ENCODE results near the gene SNTB2.

DNA sequence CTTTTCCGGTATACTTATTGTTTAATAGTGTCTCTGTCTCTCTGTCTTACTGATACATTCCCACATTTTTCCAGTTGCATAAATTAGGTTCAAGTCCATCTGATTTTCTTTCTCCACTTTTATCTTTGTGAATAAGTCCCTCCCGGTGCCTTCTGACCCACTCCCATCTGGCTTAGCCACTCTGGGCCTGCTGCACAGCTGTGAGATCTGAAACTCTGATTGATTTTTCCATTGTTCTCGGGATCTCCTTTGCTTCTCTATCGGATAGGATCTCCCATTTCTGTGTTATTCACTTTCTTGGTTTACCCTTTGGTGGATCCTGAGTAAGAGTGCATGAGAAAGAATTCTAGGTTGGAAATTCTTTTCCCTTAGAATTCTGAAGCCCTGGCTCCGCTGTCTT is 46.0 kb upstream of the SNTB2 start:
- TF ChIP-seq ZFX (CRISPR knock-in tag; IDR thresholded peaks at IDR 0.05), result no peak
- TF ChIP-seq, protein P1, sequence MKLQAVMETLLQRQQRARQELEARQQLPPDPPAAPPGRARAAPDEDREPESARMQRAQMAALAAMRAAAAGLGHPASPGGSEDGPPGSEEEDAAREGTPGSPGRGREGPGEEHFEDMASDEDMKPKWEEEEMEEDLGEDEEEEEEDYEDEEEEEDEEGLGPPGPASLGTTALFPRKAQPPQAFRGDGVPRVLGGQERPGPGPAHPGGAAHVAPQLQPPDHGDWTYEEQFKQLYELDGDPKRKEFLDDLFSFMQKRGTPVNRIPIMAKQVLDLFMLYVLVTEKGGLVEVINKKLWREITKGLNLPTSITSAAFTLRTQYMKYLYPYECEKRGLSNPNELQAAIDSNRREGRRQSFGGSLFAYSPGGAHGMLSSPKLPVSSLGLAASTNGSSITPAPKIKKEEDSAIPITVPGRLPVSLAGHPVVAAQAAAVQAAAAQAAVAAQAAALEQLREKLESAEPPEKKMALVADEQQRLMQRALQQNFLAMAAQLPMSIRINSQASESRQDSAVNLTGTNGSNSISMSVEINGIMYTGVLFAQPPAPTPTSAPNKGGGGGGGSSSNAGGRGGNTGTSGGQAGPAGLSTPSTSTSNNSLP (IDR thresholded peaks at IDR 0.05; ENCODE audit: borderline replicate concordance, low read depth, low read length), result no peak
- TF ChIP-seq SIN3A (IDR thresholded peaks at IDR 0.05; ENCODE audit: borderline replicate concordance in 2 of 2, control insufficient read depth in 1 of 2, low read depth in 2 of 2, low read length in 2 of 2), result no peak

Data from K562 (cell line).